K562 (cell line): ENCODE data around the gene NUB1. TPM values are rescaled to one million over a fixed set of nuclear protein-coding genes. Genes with fewer than 3 reads are reported as not detected.
A peak's percentile ranks its signal among the peaks of the same experiment; 100 is the strongest.

Source experiments
- ASH1L ChIP-seq: fragments of 450-650 bp; IDR thresholded peaks from 2 replicates; pipeline ENCODE4 v1.6.1; 2018; ENCODE audit warnings: borderline replicate concordance, mild to moderate bottlenecking, low read depth; ENCODE audit not compliant: partially characterized antibody
- ATF1 ChIP-seq, 2 experiments: fragments of 450-650 bp in 1 of 2; IDR thresholded peaks; 2 replicates each; pipeline ENCODE4 v1.6.1; 2016; ENCODE audit warnings: missing compliant biosample characterization in 1 of 2, missing genetic modification characterization in 1 of 2
- CAMTA2 ChIP-seq: fragments of 250-450 bp; sonication (Bioruptor Pico); conservative IDR thresholded peaks from 2 replicates; pipeline ENCODE4 v1.5.1; 2022
- CCAR2 ChIP-seq: fragments of 200-400 bp; formaldehyde crosslinking; IDR thresholded peaks from 2 replicates; pipeline ENCODE4 v1.6.1; 2017; ENCODE audit warnings: mild to moderate bottlenecking, low read depth, low read length
- CGGBP1 ChIP-seq: fragments of 250-450 bp; sonication (Bioruptor Pico); IDR thresholded peaks from 2 replicates; pipeline ENCODE4 v1.9.0; 2021; ENCODE audit warnings: mild to moderate bottlenecking
- ESRRA ChIP-seq: fragments of 450-650 bp; IDR thresholded peaks from 2 replicates; pipeline ENCODE4 v1.6.1; 2014; ENCODE audit warnings: low read depth, mild to moderate bottlenecking, moderate library complexity, borderline replicate concordance
- FOXM1 ChIP-seq, 2 experiments: fragments of 450-650 bp in 1 of 2; sonication (generic) in 1 of 2; formaldehyde crosslinking in 1 of 2; IDR thresholded peaks; 2 replicates each; pipeline versions ENCODE4 v1.6.1 to v1.9.0; 2017 to 2022; ENCODE audit warnings: low read depth in 2 of 2, mild to moderate bottlenecking in 2 of 2, missing genetic modification reagents in 1 of 2, moderate library complexity in 1 of 2
- GABPB1 ChIP-seq: sonication (generic); formaldehyde crosslinking; IDR thresholded peaks from 2 replicates; pipeline ENCODE4 v1.8.0; 2022; ENCODE audit warnings: mild to moderate bottlenecking, missing genetic modification reagents
- GTF2F1 ChIP-seq: IDR thresholded peaks from 2 replicates; pipeline ENCODE4 v1.6.1; 2011; ENCODE audit warnings: low read depth, low read length, improper control_type of control experiment
- HLTF ChIP-seq: fragments of 450-650 bp; IDR thresholded peaks from 2 replicates; pipeline ENCODE4 v1.6.1; 2016
- KLF1 ChIP-seq: fragments of 450-650 bp; IDR thresholded peaks from 2 replicates; pipeline ENCODE4 v1.6.1; 2016; ENCODE audit warnings: missing genetic modification characterization, missing compliant biosample characterization
- MAZ ChIP-seq, 2 experiments: fragments of 450-650 bp in 1 of 2; sonication (generic) in 1 of 2; formaldehyde crosslinking; IDR thresholded peaks in 1 of 2; conservative IDR thresholded peaks in 1 of 2; 2 replicates each; pipeline versions ENCODE4 v1.4.0 to v1.5.0; 2020; ENCODE audit warnings: mild to moderate bottlenecking in 1 of 2, missing genetic modification reagents in 1 of 2
- NCOA1 ChIP-seq: fragments of 450-650 bp; IDR thresholded peaks from 2 replicates; pipeline ENCODE4 v1.6.1; 2016; ENCODE audit warnings: low read depth
- POLR2B ChIP-seq: fragments of 450-650 bp; IDR thresholded peaks from 2 replicates; pipeline ENCODE4 v1.6.1; 2018; ENCODE audit warnings: low read depth; ENCODE audit not compliant: partially characterized antibody
- POLR2G ChIP-seq: fragments of 200-400 bp; formaldehyde crosslinking; IDR thresholded peaks from 2 replicates; pipeline ENCODE4 v1.6.1; 2017; ENCODE audit warnings: low read depth, mild to moderate bottlenecking, antibody characterized with exemption, low read length, moderate library complexity
- POLR2H ChIP-seq: IDR thresholded peaks from 2 replicates; pipeline ENCODE4 v1.6.1; 2016; ENCODE audit warnings: missing genetic modification characterization, low read depth, mild to moderate bottlenecking, control low read depth, missing compliant biosample characterization, moderate library complexity
- SRF ChIP-seq, 2 experiments: fragments of 250-450, 450-650 bp in 1 of 2; sonication (Bioruptor Pico) in 1 of 2; sonication (generic) in 1 of 2; formaldehyde crosslinking; IDR thresholded peaks; 2 replicates each; pipeline versions ENCODE4 v1.5.0 to v1.5.1; 2020 to 2022; ENCODE audit warnings: mild to moderate bottlenecking in 1 of 2, missing genetic modification reagents in 1 of 2
- TAF1 ChIP-seq: IDR thresholded peaks from 2 replicates; pipeline ENCODE4 v1.6.1; 2011; ENCODE audit warnings: mild to moderate bottlenecking, low read length, moderate library complexity; ENCODE audit not compliant: insufficient read depth, control insufficient read depth, severe bottlenecking; ENCODE audit errors: extremely low read depth
- TCF7L2 ChIP-seq: fragments of 150-350 bp; IDR thresholded peaks from 2 replicates; pipeline ENCODE4 v1.6.1; 2016; ENCODE audit warnings: low read depth, mild to moderate bottlenecking, low read length, moderate library complexity
- ZNF431 ChIP-seq: sonication (generic); formaldehyde crosslinking; IDR thresholded peaks from 2 replicates; pipeline ENCODE4 v1.8.0; 2022; ENCODE audit warnings: mild to moderate bottlenecking, missing genetic modification reagents
- ZNF511 ChIP-seq: sonication (generic); formaldehyde crosslinking; IDR thresholded peaks from 2 replicates; pipeline ENCODE4 v1.8.0; 2022; ENCODE audit warnings: mild to moderate bottlenecking, missing genetic modification reagents
- polyA plus RNA-seq, 8 experiments: library from polyadenylated mRNA; depleted of rRNA in 4 of 8; stranded (reverse) in 5 of 8; unstranded in 3 of 8; fragments of >200 nt; fragmentation: Nextera tagmentation in 2 of 8; fragmentation: Illumina TruSeq in 1 of 8; extraction: Ambion mirVana in 2 of 8; extraction: Trizol in 1 of 8; gene quantifications; 2 replicates each; pipeline versions ENCODE4 v1.2.1 to v1.2.3, GENCODE V29; 2011 to 2014; ENCODE audit warnings: inconsistent platforms in 1 of 8, missing spikeins in 1 of 8
- total RNA-seq, 7 experiments: library from RNA; depleted of rRNA in 6 of 7; stranded (reverse); fragments of >200 nt in 6 of 7; fragmentation: Illumina TruSeq in 2 of 7; extraction: Trizol in 2 of 7; gene quantifications; 2 replicates each; pipeline versions ENCODE4 v1.2.1 to v1.2.3, GENCODE V29; 2011 to 2021; ENCODE audit warnings: low replicate concordance in 1 of 7
- TF ChIP-seq, protein P1 (sequence below): fragments of 250-450 bp; sonication (Bioruptor Pico); IDR thresholded peaks from 2 replicates; pipeline ENCODE4 v1.8.0; 2021; ENCODE audit warnings: moderate library complexity, mild to moderate bottlenecking, inconsistent platforms
- TF ChIP-seq, protein P2 (sequence below): fragments of 200-800 bp; sonication (Bioruptor generic); IDR thresholded peaks from 2 replicates; pipeline ENCODE4 v1.6.1; 2017; ENCODE audit warnings: missing genetic modification characterization, missing compliant biosample characterization

Gene NUB1
- total and polyA plus RNA-seq, 9 of the 15 experiments (the other 6 are each of a cell fraction or from before 2014, with no cell fraction given): 43.2 to 159 (median 85.2) TPM

- TF ChIP-seq GABPB1 (CRISPR knock-in tag) (peak; percentile 94), TAF1 (peak; percentile 76), GTF2F1 (no peak), MAZ (CRISPR knock-in tag; conservative IDR thresholded peaks at IDR 0.05 in 1 of 2, IDR thresholded peaks at IDR 0.05 in 1 of 2) (peak; percentile 89 to 92), POLR2H (tag) (no peak; the same call in 1 of the 2 replicates), POLR2B (peak; percentile 68), KLF1 (tag) (no peak), CCAR2 (no peak), ZNF511 (CRISPR knock-in tag) (peak; percentile 90), CGGBP1 (CRISPR knock-in tag) (peak; percentile 94; the same call in 1 of the 2 replicates), HLTF (no peak), ESRRA (peak; percentile 84; the same call in 1 of the 2 replicates), ZNF431 (0 out of 2 replicates have a peak, but pooled peaks have one; percentile 13), CAMTA2 (CRISPR knock-in tag) (no peak), ASH1L (no peak), NCOA1 (no peak), SRF (CRISPR knock-in tag; IDR thresholded peaks at IDR 0.05) (peak in 1 of 2 experiments; percentile 78; a peak in 2 of 4 replicates), TCF7L2 (no peak), FOXM1 (IDR thresholded peaks at IDR 0.05; ENCODE audit: low read depth) (no peak), FOXM1 (CRISPR knock-in tag; IDR thresholded peaks at IDR 0.05; ENCODE audit: low read depth) (no peak), ATF1 (CRISPR knock-in tag; IDR thresholded peaks at IDR 0.05) (no peak), ATF1 (tag; IDR thresholded peaks at IDR 0.05) (peak; percentile 87), POLR2G (peak; percentile 99)
- TF ChIP-seq, protein P1, sequence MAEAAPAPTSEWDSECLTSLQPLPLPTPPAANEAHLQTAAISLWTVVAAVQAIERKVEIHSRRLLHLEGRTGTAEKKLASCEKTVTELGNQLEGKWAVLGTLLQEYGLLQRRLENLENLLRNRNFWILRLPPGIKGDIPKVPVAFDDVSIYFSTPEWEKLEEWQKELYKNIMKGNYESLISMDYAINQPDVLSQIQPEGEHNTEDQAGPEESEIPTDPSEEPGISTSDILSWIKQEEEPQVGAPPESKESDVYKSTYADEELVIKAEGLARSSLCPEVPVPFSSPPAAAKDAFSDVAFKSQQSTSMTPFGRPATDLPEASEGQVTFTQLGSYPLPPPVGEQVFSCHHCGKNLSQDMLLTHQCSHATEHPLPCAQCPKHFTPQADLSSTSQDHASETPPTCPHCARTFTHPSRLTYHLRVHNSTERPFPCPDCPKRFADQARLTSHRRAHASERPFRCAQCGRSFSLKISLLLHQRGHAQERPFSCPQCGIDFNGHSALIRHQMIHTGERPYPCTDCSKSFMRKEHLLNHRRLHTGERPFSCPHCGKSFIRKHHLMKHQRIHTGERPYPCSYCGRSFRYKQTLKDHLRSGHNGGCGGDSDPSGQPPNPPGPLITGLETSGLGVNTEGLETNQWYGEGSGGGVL (CRISPR knock-in tag): no peak
- TF ChIP-seq, protein P2, sequence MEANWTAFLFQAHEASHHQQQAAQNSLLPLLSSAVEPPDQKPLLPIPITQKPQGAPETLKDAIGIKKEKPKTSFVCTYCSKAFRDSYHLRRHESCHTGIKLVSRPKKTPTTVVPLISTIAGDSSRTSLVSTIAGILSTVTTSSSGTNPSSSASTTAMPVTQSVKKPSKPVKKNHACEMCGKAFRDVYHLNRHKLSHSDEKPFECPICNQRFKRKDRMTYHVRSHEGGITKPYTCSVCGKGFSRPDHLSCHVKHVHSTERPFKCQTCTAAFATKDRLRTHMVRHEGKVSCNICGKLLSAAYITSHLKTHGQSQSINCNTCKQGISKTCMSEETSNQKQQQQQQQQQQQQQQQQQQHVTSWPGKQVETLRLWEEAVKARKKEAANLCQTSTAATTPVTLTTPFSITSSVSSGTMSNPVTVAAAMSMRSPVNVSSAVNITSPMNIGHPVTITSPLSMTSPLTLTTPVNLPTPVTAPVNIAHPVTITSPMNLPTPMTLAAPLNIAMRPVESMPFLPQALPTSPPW: peak; percentile 82
Observed at GRCh38 chr7:151341357-151342101, at the start of gene NUB1 (continued).
